ENCODE data around the gene TRAF6. TPM values are rescaled to one million over a fixed set of nuclear protein-coding genes. Genes with fewer than 3 reads are reported as not detected.
"Not testable (repeated sequence)": the region's sequence is repeated elsewhere in the genome, so short reads cannot be mapped to it uniquely, and the experiment has no call there.

TRAF6 gene
- polyA plus RNA-seq, 1 donor (not counting 4 experiments of a cell fraction or from before 2014, with no cell fraction given) = 15.1 TPM

GRCh38 chr11:36557991-36558390, 47.9 kb upstream of the TRAF6 start:
- Histone ChIP-seq H3K4me2 (ENCODE audit: control insufficient read depth, extremely low read depth, insufficient read depth, low read depth, low read length) (no peak overlapping the region), H3K4me1 (ENCODE audit: control insufficient read depth, extremely low read depth, insufficient read depth, low read length) (peaks cover 3% of the 10 kb centered on the region), H3K79me2 (ENCODE audit: control insufficient read depth, insufficient read depth, low read length) (no peaks in the 10 kb centered on the region), H3K9ac (ENCODE audit: control insufficient read depth, extremely low read depth, insufficient read depth, low read length) (no peak overlapping the region), H4K20me1 (ENCODE audit: control insufficient read depth, extremely low read depth, insufficient read depth, low read length) (no peaks in the 10 kb centered on the region), H3K27ac (ENCODE audit: control insufficient read depth, insufficient read depth, low read length) (no peak overlapping the region), H2AFZ (ENCODE audit: control insufficient read depth, low read length) (no peak overlapping the region), H3K9me1 (ENCODE audit: control insufficient read depth, extremely low read depth, insufficient read depth, low read length) (no peaks in the 10 kb centered on the region), H3K4me3 (ENCODE audit: control insufficient read depth in 2 of 3, extremely low read depth in 1 of 3, insufficient read depth in 2 of 3, low read depth in 1 of 3, low read length in 3 of 3) (no peak overlapping the region), H3K36me3 (ENCODE audit: control insufficient read depth in 2 of 2, extremely low read depth in 1 of 2, insufficient read depth in 2 of 2, low read length in 2 of 2) (no peaks in the 10 kb centered on the region), H3K9me3 (ENCODE audit: control insufficient read depth, low read depth, low read length) (no peaks in the 10 kb centered on the region), H3K27me3 (ENCODE audit: control insufficient read depth, extremely low read depth, insufficient read depth, low read length) (no peaks in the 10 kb centered on the region)
- dilution Hi-C loops (cut with MboI; ENCODE audit: extremely low pct_ligation_motif_present, low sequenced_read_pairs) = no loop called here
- DNase-seq (ENCODE audit: low read depth, low spot score) (no peak), FAIRE-seq (no peak)
- no peak for TF ChIP-seq EZH2 (IDR thresholded peaks at IDR 0.05; ENCODE audit: low read length)
- TF ChIP-seq, protein P1, sequence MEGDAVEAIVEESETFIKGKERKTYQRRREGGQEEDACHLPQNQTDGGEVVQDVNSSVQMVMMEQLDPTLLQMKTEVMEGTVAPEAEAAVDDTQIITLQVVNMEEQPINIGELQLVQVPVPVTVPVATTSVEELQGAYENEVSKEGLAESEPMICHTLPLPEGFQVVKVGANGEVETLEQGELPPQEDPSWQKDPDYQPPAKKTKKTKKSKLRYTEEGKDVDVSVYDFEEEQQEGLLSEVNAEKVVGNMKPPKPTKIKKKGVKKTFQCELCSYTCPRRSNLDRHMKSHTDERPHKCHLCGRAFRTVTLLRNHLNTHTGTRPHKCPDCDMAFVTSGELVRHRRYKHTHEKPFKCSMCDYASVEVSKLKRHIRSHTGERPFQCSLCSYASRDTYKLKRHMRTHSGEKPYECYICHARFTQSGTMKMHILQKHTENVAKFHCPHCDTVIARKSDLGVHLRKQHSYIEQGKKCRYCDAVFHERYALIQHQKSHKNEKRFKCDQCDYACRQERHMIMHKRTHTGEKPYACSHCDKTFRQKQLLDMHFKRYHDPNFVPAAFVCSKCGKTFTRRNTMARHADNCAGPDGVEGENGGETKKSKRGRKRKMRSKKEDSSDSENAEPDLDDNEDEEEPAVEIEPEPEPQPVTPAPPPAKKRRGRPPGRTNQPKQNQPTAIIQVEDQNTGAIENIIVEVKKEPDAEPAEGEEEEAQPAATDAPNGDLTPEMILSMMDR (optimal IDR thresholded peaks at IDR 0.05 in 1 of 3, IDR thresholded peaks at IDR 0.05 in 1 of 3, conservative IDR thresholded peaks at IDR 0.05 in 1 of 3; ENCODE audit: extremely low read depth in 1 of 3, insufficient read depth in 2 of 3, low read length in 3 of 3) = no peak

- H3K79me2 ChIP-seq (ENCODE audit: control insufficient read depth, insufficient read depth, low read length); dilution Hi-C loops (cut with MboI; ENCODE audit: extremely low pct_ligation_motif_present, low sequenced_read_pairs); H3K27me3 ChIP-seq (ENCODE audit: control insufficient read depth, extremely low read depth, insufficient read depth, low read length); H3K27ac ChIP-seq (ENCODE audit: control insufficient read depth, insufficient read depth, low read length); H3K9me3 ChIP-seq (ENCODE audit: control insufficient read depth, low read depth, low read length); FAIRE-seq; H3K4me3 ChIP-seq (ENCODE audit: control insufficient read depth in 2 of 3, extremely low read depth in 1 of 3, insufficient read depth in 2 of 3, low read depth in 1 of 3, low read length in 3 of 3); H2AFZ ChIP-seq (ENCODE audit: control insufficient read depth, low read length); H3K4me2 ChIP-seq (ENCODE audit: control insufficient read depth, extremely low read depth, insufficient read depth, low read depth, low read length); H3K9me1 ChIP-seq (ENCODE audit: control insufficient read depth, extremely low read depth, insufficient read depth, low read length); DNase-seq (ENCODE audit: low read depth, low spot score); H3K4me1 ChIP-seq (ENCODE audit: control insufficient read depth, extremely low read depth, insufficient read depth, low read length); H3K36me3 ChIP-seq (ENCODE audit: control insufficient read depth in 2 of 2, extremely low read depth in 1 of 2, insufficient read depth in 2 of 2, low read length in 2 of 2); H3K9ac ChIP-seq (ENCODE audit: control insufficient read depth, extremely low read depth, insufficient read depth, low read length); H4K20me1 ChIP-seq (ENCODE audit: control insufficient read depth, extremely low read depth, insufficient read depth, low read length): not testable (repeated sequence)
Measured at GRCh38 chr11:36557390-36557789, 47.3 kb upstream of the TRAF6 start.

- no peak overlapping the region for H3K4me3 ChIP-seq (ENCODE audit: control insufficient read depth in 2 of 3, extremely low read depth in 1 of 3, insufficient read depth in 2 of 3, low read depth in 1 of 3, low read length in 3 of 3)
- no peaks in the 10 kb centered on the region for H3K9me1 ChIP-seq (ENCODE audit: control insufficient read depth, extremely low read depth, insufficient read depth, low read length)
- H3K36me3 ChIP-seq (ENCODE audit: control insufficient read depth in 2 of 2, extremely low read depth in 1 of 2, insufficient read depth in 2 of 2, low read length in 2 of 2) = no peaks in the 10 kb centered on the region
- no peak overlapping the region for H3K27ac ChIP-seq (ENCODE audit: control insufficient read depth, insufficient read depth, low read length)
- TF ChIP-seq, protein P1 (optimal IDR thresholded peaks at IDR 0.05 in 1 of 3, IDR thresholded peaks at IDR 0.05 in 1 of 3, conservative IDR thresholded peaks at IDR 0.05 in 1 of 3; ENCODE audit: extremely low read depth in 1 of 3, insufficient read depth in 2 of 3, low read length in 3 of 3) = no peak
- no peak for TF ChIP-seq EZH2 (IDR thresholded peaks at IDR 0.05; ENCODE audit: low read length)
- H3K9ac ChIP-seq (ENCODE audit: control insufficient read depth, extremely low read depth, insufficient read depth, low read length) = no peak overlapping the region
- FAIRE-seq (no peak), DNase-seq (ENCODE audit: low read depth, low spot score) (no peak)
- H3K4me1 ChIP-seq (ENCODE audit: control insufficient read depth, extremely low read depth, insufficient read depth, low read length) = no peaks in the 10 kb centered on the region
- dilution Hi-C loops (cut with MboI; ENCODE audit: extremely low pct_ligation_motif_present, low sequenced_read_pairs) = no loop called here
- no peaks in the 10 kb centered on the region for H3K79me2 ChIP-seq (ENCODE audit: control insufficient read depth, insufficient read depth, low read length)
- no peaks in the 10 kb centered on the region for H3K27me3 ChIP-seq (ENCODE audit: control insufficient read depth, extremely low read depth, insufficient read depth, low read length)
- H4K20me1 ChIP-seq (ENCODE audit: control insufficient read depth, extremely low read depth, insufficient read depth, low read length) = no peaks in the 10 kb centered on the region
- no peak overlapping the region for H2AFZ ChIP-seq (ENCODE audit: control insufficient read depth, low read length)
- no peak overlapping the region for H3K4me2 ChIP-seq (ENCODE audit: control insufficient read depth, extremely low read depth, insufficient read depth, low read depth, low read length)
- no peaks in the 10 kb centered on the region for H3K9me3 ChIP-seq (ENCODE audit: control insufficient read depth, low read depth, low read length)
Measured at GRCh38 chr11:36550385-36551115, 40.5 kb upstream of the TRAF6 start.

All from keratinocyte (primary cell).